Measurements from ENCODE around the gene BCAM.
A peak's percentile ranks its signal among the peaks of the same experiment; 100 is the strongest.
"Not testable (repeated sequence)": the region's sequence is repeated elsewhere in the genome, so short reads cannot be mapped to it uniquely, and the experiment has no call there.

Gene BCAM

GRCh38 chr19:44856421-44857083, 47.6 kb downstream of the BCAM start:
- DNase-seq, result no peak

- DNase-seq, result no peak
Observed at GRCh38 chr19:44857837-44858236, 48.9 kb downstream of the BCAM start.

- DNase-seq, result not testable (repeated sequence)
Observed at GRCh38 chr19:44861576-44861975, 52.7 kb downstream of the BCAM start.

- no peak for DNase-seq
Observed at GRCh38 chr19:44863990-44864389, 55.1 kb downstream of the BCAM start.

- DNase-seq, result peak; percentile 45
Observed at GRCh38 chr19:44865196-44865767, 56.4 kb downstream of the BCAM start.

- no peak for DNase-seq
Observed at GRCh38 chr19:44866664-44867063, 57.8 kb downstream of the BCAM start.

- DNase-seq, result no peak
Observed at GRCh38 chr19:44867578-44867977, 58.7 kb downstream of the BCAM start.

GRCh38 chr19:44869733-44870470, 61.0 kb downstream of the BCAM start:
- no peak for DNase-seq
